Measurements from ENCODE around the gene PDGFRB. TPM values are rescaled to one million over a fixed set of nuclear protein-coding genes. Genes with fewer than 3 reads are reported as not detected.

Gene PDGFRB
- total and polyA plus RNA-seq, 4 donors: 5.2 to 13.1 (median 8.3) TPM

- no peaks in the 10 kb centered on the region for H3K36me3 ChIP-seq (ENCODE audit: control insufficient read depth in 4 of 4, insufficient read depth in 3 of 4, low read depth in 1 of 4, low read length in 3 of 4)
- no peaks in the 10 kb centered on the region for H3K27me3 ChIP-seq (ENCODE audit: control insufficient read depth in 4 of 4, insufficient read depth in 4 of 4, low read length in 3 of 4)
- 71% methylated on average over 9 of the region's 9 CpGs for WGBS
- no peaks in the 10 kb centered on the region for H3K9me3 ChIP-seq (ENCODE audit: control insufficient read depth in 4 of 4, low read length in 3 of 4)
- H3K4me1 ChIP-seq (ENCODE audit: control insufficient read depth in 4 of 4, insufficient read depth in 4 of 4, low read length in 3 of 4): peaks cover 25 to 56% (median 42%) of the 10 kb centered on the region in 4 donors
- H3K4me3 ChIP-seq (ENCODE audit: low read depth in 1 of 3, low read length in 3 of 3): no peak overlapping the region
- DNase-seq (ENCODE audit: low spot score): no peak
- H3K9ac ChIP-seq (ENCODE audit: low read depth in 1 of 2, low read length in 2 of 2): no peak overlapping the region
- peak overlapping the region; percentile 67 to 94 for H3K27ac ChIP-seq (ENCODE audit: low read depth in 1 of 2, low read length in 2 of 2)
- TF ChIP-seq NR2F2 (IDR thresholded peaks at IDR 0.05): peak; percentile 54
- no peak for TF ChIP-seq SP1 (IDR thresholded peaks at IDR 0.05)
- TF ChIP-seq EGR1 (IDR thresholded peaks at IDR 0.05; ENCODE audit: low read depth in 2 of 2): no peak
- peak in 1 of 2 donors; percentile 4 for TF ChIP-seq JUND (IDR thresholded peaks at IDR 0.05)
Observed at GRCh38 chr5:150141544-150142184, 14.0 kb downstream of the PDGFRB start.

- DNase-seq (ENCODE audit: low spot score): no peak
- Histone ChIP-seq H3K27ac (ENCODE audit: low read depth in 1 of 2, low read length in 2 of 2) (peak overlapping the region; percentile 87 to 94), H3K27me3 (ENCODE audit: control insufficient read depth in 4 of 4, insufficient read depth in 4 of 4, low read length in 3 of 4) (no peaks in the 10 kb centered on the region), H3K9me3 (ENCODE audit: control insufficient read depth in 4 of 4, low read length in 3 of 4) (no peaks in the 10 kb centered on the region), H3K9ac (ENCODE audit: low read depth in 1 of 2, low read length in 2 of 2) (no peak overlapping the region), H3K4me3 (ENCODE audit: low read depth in 1 of 3, low read length in 3 of 3) (no peak overlapping the region), H3K4me1 (ENCODE audit: control insufficient read depth in 4 of 4, insufficient read depth in 4 of 4, low read length in 3 of 4) (peaks cover 28 to 64% (median 50%) of the 10 kb centered on the region in 4 donors), H3K36me3 (ENCODE audit: control insufficient read depth in 4 of 4, insufficient read depth in 3 of 4, low read depth in 1 of 4, low read length in 3 of 4) (no peaks in the 10 kb centered on the region)
- TF ChIP-seq, protein P1, sequence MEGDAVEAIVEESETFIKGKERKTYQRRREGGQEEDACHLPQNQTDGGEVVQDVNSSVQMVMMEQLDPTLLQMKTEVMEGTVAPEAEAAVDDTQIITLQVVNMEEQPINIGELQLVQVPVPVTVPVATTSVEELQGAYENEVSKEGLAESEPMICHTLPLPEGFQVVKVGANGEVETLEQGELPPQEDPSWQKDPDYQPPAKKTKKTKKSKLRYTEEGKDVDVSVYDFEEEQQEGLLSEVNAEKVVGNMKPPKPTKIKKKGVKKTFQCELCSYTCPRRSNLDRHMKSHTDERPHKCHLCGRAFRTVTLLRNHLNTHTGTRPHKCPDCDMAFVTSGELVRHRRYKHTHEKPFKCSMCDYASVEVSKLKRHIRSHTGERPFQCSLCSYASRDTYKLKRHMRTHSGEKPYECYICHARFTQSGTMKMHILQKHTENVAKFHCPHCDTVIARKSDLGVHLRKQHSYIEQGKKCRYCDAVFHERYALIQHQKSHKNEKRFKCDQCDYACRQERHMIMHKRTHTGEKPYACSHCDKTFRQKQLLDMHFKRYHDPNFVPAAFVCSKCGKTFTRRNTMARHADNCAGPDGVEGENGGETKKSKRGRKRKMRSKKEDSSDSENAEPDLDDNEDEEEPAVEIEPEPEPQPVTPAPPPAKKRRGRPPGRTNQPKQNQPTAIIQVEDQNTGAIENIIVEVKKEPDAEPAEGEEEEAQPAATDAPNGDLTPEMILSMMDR (IDR thresholded peaks at IDR 0.05; ENCODE audit: low read depth, low read length, missing input control): no peak
- no peak for TF ChIP-seq FOXA1 (IDR thresholded peaks at IDR 0.05)
- TF ChIP-seq, protein P2, sequence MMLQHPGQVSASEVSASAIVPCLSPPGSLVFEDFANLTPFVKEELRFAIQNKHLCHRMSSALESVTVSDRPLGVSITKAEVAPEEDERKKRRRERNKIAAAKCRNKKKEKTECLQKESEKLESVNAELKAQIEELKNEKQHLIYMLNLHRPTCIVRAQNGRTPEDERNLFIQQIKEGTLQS (IDR thresholded peaks at IDR 0.05): no peak
- no peak for TF ChIP-seq RXRA (IDR thresholded peaks at IDR 0.05)
- no peak for TF ChIP-seq GABPA (IDR thresholded peaks at IDR 0.05 in 1 of 2, conservative IDR thresholded peaks at IDR 0.05 in 1 of 2)
- TF ChIP-seq JUND (IDR thresholded peaks at IDR 0.05): no peak
- no peak for TF ChIP-seq YY1 (IDR thresholded peaks at IDR 0.05)
- TF ChIP-seq, protein P3, sequence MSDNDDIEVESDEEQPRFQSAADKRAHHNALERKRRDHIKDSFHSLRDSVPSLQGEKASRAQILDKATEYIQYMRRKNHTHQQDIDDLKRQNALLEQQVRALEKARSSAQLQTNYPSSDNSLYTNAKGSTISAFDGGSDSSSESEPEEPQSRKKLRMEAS (IDR thresholded peaks at IDR 0.05): no peak
- TF ChIP-seq, protein P4, sequence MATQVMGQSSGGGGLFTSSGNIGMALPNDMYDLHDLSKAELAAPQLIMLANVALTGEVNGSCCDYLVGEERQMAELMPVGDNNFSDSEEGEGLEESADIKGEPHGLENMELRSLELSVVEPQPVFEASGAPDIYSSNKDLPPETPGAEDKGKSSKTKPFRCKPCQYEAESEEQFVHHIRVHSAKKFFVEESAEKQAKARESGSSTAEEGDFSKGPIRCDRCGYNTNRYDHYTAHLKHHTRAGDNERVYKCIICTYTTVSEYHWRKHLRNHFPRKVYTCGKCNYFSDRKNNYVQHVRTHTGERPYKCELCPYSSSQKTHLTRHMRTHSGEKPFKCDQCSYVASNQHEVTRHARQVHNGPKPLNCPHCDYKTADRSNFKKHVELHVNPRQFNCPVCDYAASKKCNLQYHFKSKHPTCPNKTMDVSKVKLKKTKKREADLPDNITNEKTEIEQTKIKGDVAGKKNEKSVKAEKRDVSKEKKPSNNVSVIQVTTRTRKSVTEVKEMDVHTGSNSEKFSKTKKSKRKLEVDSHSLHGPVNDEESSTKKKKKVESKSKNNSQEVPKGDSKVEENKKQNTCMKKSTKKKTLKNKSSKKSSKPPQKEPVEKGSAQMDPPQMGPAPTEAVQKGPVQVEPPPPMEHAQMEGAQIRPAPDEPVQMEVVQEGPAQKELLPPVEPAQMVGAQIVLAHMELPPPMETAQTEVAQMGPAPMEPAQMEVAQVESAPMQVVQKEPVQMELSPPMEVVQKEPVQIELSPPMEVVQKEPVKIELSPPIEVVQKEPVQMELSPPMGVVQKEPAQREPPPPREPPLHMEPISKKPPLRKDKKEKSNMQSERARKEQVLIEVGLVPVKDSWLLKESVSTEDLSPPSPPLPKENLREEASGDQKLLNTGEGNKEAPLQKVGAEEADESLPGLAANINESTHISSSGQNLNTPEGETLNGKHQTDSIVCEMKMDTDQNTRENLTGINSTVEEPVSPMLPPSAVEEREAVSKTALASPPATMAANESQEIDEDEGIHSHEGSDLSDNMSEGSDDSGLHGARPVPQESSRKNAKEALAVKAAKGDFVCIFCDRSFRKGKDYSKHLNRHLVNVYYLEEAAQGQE (IDR thresholded peaks at IDR 0.05): no peak
- no peak for TF ChIP-seq HNF4A (conservative IDR thresholded peaks at IDR 0.05)
- TF ChIP-seq EGR1 (IDR thresholded peaks at IDR 0.05; ENCODE audit: low read depth in 2 of 2): no peak
- no peak for TF ChIP-seq HNF4G (IDR thresholded peaks at IDR 0.05)
- TF ChIP-seq SP1 (IDR thresholded peaks at IDR 0.05): no peak
- WGBS: 81% methylated on average over 11 of the region's 11 CpGs
Observed at GRCh38 chr5:150140830-150141229, 14.8 kb downstream of the PDGFRB start.
